Lower lobe of right lung (tissue), 2 donors: ENCODE results near the gene PGA4. TPM values are rescaled to one million over a fixed set of nuclear protein-coding genes. Genes with fewer than 3 reads are reported as not detected.

ENCODE experiments used
- ATAC-seq, 2 donors: fragments of 200-7000 bp; cut with Tn5 transposase; one replicate each; pipeline ENCODE4 v1.9.1; 2020 to 2022; ENCODE audit warnings: mild to moderate bottlenecking in 2 of 2, moderate library complexity in 2 of 2
- DNase-seq: peaks from one replicate; pipeline ENCODE4 v3.0.0-alpha.2; 2020
- H3K27ac ChIP-seq: fragments of 200-600 bp; one replicate; pipeline ENCODE4 v1.8.0; 2022
- H3K27me3 ChIP-seq: fragments of 200-600 bp; one replicate; pipeline ENCODE4 v1.8.0; 2022; ENCODE audit warnings: low read depth
- H3K36me3 ChIP-seq: fragments of 200-600 bp; one replicate; pipeline ENCODE4 v1.8.0; 2022; ENCODE audit warnings: mild to moderate bottlenecking
- H3K4me1 ChIP-seq: fragments of 200-600 bp; one replicate; pipeline ENCODE4 v1.8.0; 2022
- H3K4me3 ChIP-seq: fragments of 200-600 bp; one replicate; pipeline ENCODE4 v1.8.0; 2022; ENCODE audit warnings: mild to moderate bottlenecking
- H3K9me3 ChIP-seq: fragments of 200-600 bp; one replicate; pipeline ENCODE4 v1.8.0; 2022
- CTCF ChIP-seq: fragments of 200-600 bp; IDR thresholded peaks from one replicate; pipeline ENCODE4 v1.8.0; 2022; ENCODE audit warnings: antibody characterized with exemption, mild to moderate bottlenecking
- intact Hi-C: fragments of 100-400 bp; cut with DNase I; formaldehyde crosslinking; loops from one replicate; pipeline ENCODE4 v1.11.0; 2022
- total RNA-seq: library from RNA; stranded (reverse); fragmentation: NEBNext Ultra II Directional; extraction: Animal tissue kit (Norgen Biotek cat#: 25700); gene quantifications from one replicate; pipeline ENCODE4 v1.2.1, GENCODE V29; 2021
- donor health status: DM: no; HTN: yes; CAD: no; lungs with severe emphysema.

Gene PGA4
- total RNA-seq, 1 donor from 2014 or later: 0.83 TPM

GRCh38 chr11:61266602-61267001, 44.5 kb downstream of the PGA4 start:
- DNase-seq (no peak), ATAC-seq (peak in 1 of 2 donors; percentile 40)
- intact Hi-C loops: no loop called here
- no peaks in the 10 kb centered on the region for H3K27me3 ChIP-seq
- no peak for TF ChIP-seq CTCF
- no peak overlapping the region for H3K4me3 ChIP-seq
- H3K4me1 ChIP-seq: no peaks in the 10 kb centered on the region
- H3K9me3 ChIP-seq: no peaks in the 10 kb centered on the region
- H3K36me3 ChIP-seq: no peaks in the 10 kb centered on the region
- H3K27ac ChIP-seq: no peak overlapping the region

GRCh38 chr11:61267437-61267841, 45.3 kb downstream of the PGA4 start:
- no peaks in the 10 kb centered on the region for H3K9me3 ChIP-seq
- no peak for TF ChIP-seq CTCF
- no peaks in the 10 kb centered on the region for H3K27me3 ChIP-seq
- intact Hi-C loops: no loop called here
- H3K36me3 ChIP-seq: no peaks in the 10 kb centered on the region
- ATAC-seq (no peak), DNase-seq (no peak)
- no peak overlapping the region for H3K4me3 ChIP-seq
- no peak overlapping the region for H3K27ac ChIP-seq
- H3K4me1 ChIP-seq: no peaks in the 10 kb centered on the region

- H3K27ac ChIP-seq: no peak overlapping the region
- no peaks in the 10 kb centered on the region for H3K4me1 ChIP-seq
- H3K36me3 ChIP-seq: no peaks in the 10 kb centered on the region
- no peak for DNase-seq
- no peak for TF ChIP-seq CTCF
- intact Hi-C loops: no loop called here
- no peaks in the 10 kb centered on the region for H3K27me3 ChIP-seq
- no peak for ATAC-seq
- no peaks in the 10 kb centered on the region for H3K9me3 ChIP-seq
- no peak overlapping the region for H3K4me3 ChIP-seq
These were observed 46.6 kb downstream of the PGA4 start for GRCh38 chr11:61268588-61269250.

GRCh38 chr11:61270354-61271076, 48.4 kb downstream of the PGA4 start:
- Histone ChIP-seq H3K27me3 (no peaks in the 10 kb centered on the region), H3K4me1 (no peaks in the 10 kb centered on the region), H3K4me3 (no peak overlapping the region), H3K27ac (no peak overlapping the region), H3K9me3 (no peaks in the 10 kb centered on the region), H3K36me3 (no peaks in the 10 kb centered on the region)
- intact Hi-C loops: no loop called here
- TF ChIP-seq CTCF: no peak
- no peak for ATAC-seq
- no peak for DNase-seq

- H3K27ac ChIP-seq: no peak overlapping the region
- no peaks in the 10 kb centered on the region for H3K27me3 ChIP-seq
- no peaks in the 10 kb centered on the region for H3K9me3 ChIP-seq
- no peak overlapping the region for H3K4me3 ChIP-seq
- ATAC-seq (no peak), DNase-seq (no peak)
- H3K4me1 ChIP-seq: no peaks in the 10 kb centered on the region
- intact Hi-C loops: no loop called here
- TF ChIP-seq CTCF: no peak
- no peaks in the 10 kb centered on the region for H3K36me3 ChIP-seq
These were observed 50.6 kb downstream of the PGA4 start for GRCh38 chr11:61272731-61273130.
